T-cell (primary cell): Measurements from ENCODE around the gene NECTIN1. TPM values are rescaled to one million over a fixed set of nuclear protein-coding genes. Genes with fewer than 3 reads are reported as not detected.

ENCODE experiments used
- ATAC-seq, 4 experiments: fragments of 200-7000 bp in 3 of 4; fragments of 150-1000 bp in 1 of 4; cut with Tn5 transposase; replicated peaks in 1 of 4; 1 replicate in 3 of 4; 2 replicates in 1 of 4; pipeline ENCODE4 v1.10.0; 2021; ENCODE audit warnings: moderate library complexity in 3 of 4, mild to moderate bottlenecking in 2 of 4, moderate number of reproducible peaks in 1 of 4
- CTCF ChIA-PET, 2 donors: fragments of 300-600 bp; sonication (Branson Sonifier 250); formaldehyde crosslinking; loops; one replicate each; lab custom pipeline; 2022; ENCODE audit warnings: antibody characterized with exemption in 2 of 2; lab: Charles Lee
- POLR2A ChIA-PET, 2 donors: fragments of 300-600 bp; sonication (Branson Sonifier 250); formaldehyde crosslinking; loops; one replicate each; lab custom pipeline; 2022; ENCODE audit warnings: antibody characterized with exemption in 2 of 2; lab: Charles Lee
- DNase-seq, 35 experiments: peaks; one replicate each; pipeline versions ENCODE4 v3.0.0 to v3.0.0-alpha.2; 2013 to 2023
- H3K27ac ChIP-seq: one replicate; pipeline ENCODE4 v1.5.1; 2013; ENCODE audit warnings: low read length
- H3K27me3 ChIP-seq, 2 experiments: replicated peaks in 1 of 2; 1 replicate in 1 of 2; 2 replicates in 1 of 2; pipeline versions ENCODE4 v1.6.1 to v1.7.0; 2013; ENCODE audit warnings: low read length in 1 of 2, mixed read lengths in 1 of 2; ENCODE audit not compliant: control insufficient read depth in 2 of 2, insufficient read depth in 2 of 2; ENCODE audit errors: extremely low read depth in 1 of 2
- H3K36me3 ChIP-seq, 2 donors: 1 replicate in 1 of 2; 2 replicates in 1 of 2; pipeline versions ENCODE4 v1.6.1 to v1.7.0; 2013; ENCODE audit warnings: low read length in 1 of 2; ENCODE audit not compliant: control insufficient read depth in 2 of 2, insufficient read depth in 1 of 2; ENCODE audit errors: extremely low read depth in 1 of 2
- H3K4me1 ChIP-seq, 2 experiments: 1 replicate in 1 of 2; 2 replicates in 1 of 2; pipeline versions ENCODE4 v1.6.1 to v1.7.0; 2013; ENCODE audit warnings: low read length in 2 of 2, mixed read lengths in 1 of 2; ENCODE audit not compliant: insufficient read depth in 2 of 2, control insufficient read depth in 1 of 2; ENCODE audit errors: extremely low read depth in 1 of 2
- H3K4me3 ChIP-seq, 2 donors: 1 replicate in 1 of 2; 2 replicates in 1 of 2; pipeline versions ENCODE4 v1.5.1 to v1.7.0; 2013; ENCODE audit warnings: mild to moderate bottlenecking in 2 of 2, low read length in 1 of 2, moderate library complexity in 1 of 2; ENCODE audit not compliant: control insufficient read depth in 1 of 2; ENCODE audit errors: extremely low read depth in 1 of 2
- H3K9me3 ChIP-seq: 2 replicates; pipeline ENCODE4 v1.7.0; 2013
- H3K27ac Mint-ChIP-seq, 2 donors: one replicate each; pipeline ENCODE4 v1.8.0; 2020 to 2021; ENCODE audit warnings: mild to moderate bottlenecking in 2 of 2, mixed read lengths in 2 of 2
- H3K27me3 Mint-ChIP-seq, 2 donors: one replicate each; pipeline ENCODE4 v1.8.0; 2021 to 2022; ENCODE audit warnings: mixed read lengths in 2 of 2
- H3K36me3 Mint-ChIP-seq: one replicate; pipeline ENCODE4 v1.8.0; 2021; ENCODE audit warnings: mixed read lengths
- H3K4me1 Mint-ChIP-seq, 3 donors: one replicate each; pipeline ENCODE4 v1.8.0; 2020 to 2022; ENCODE audit warnings: mixed read lengths in 3 of 3, mild to moderate bottlenecking in 1 of 3
- H3K4me3 Mint-ChIP-seq, 3 donors: one replicate each; pipeline ENCODE4 v1.8.0; 2020 to 2022; ENCODE audit warnings: mild to moderate bottlenecking in 3 of 3, mixed read lengths in 3 of 3, moderate library complexity in 3 of 3
- H3K9me3 Mint-ChIP-seq, 3 donors: one replicate each; pipeline ENCODE4 v1.8.0; 2020 to 2022; ENCODE audit warnings: mixed read lengths in 3 of 3
- WGBS: methylation state at CpG from one replicate; pipeline ENCODE4 v1.1.5; 2013; ENCODE audit warnings: missing lambda C conversion rate; ENCODE audit not compliant: insufficient coverage; 5-methylcytosine and 5-hydroxymethylcytosine counted together
- total RNA-seq, 35 experiments: library from RNA in 6 of 35; stranded (reverse) in 6 of 35; fragments of 120-200 nt in 1 of 35; gene quantifications; one replicate each; pipeline versions ENCODE4 v1.2.1 to v1.2.4 and lab custom pipeline; 2013 to 2026

Gene NECTIN1
- total RNA-seq, 5 donors from 2014 or later (not counting 1 experiment from before 2014, with no cell fraction given) = 1.8 to 3.5 (median 3.1) TPM

DNA sequence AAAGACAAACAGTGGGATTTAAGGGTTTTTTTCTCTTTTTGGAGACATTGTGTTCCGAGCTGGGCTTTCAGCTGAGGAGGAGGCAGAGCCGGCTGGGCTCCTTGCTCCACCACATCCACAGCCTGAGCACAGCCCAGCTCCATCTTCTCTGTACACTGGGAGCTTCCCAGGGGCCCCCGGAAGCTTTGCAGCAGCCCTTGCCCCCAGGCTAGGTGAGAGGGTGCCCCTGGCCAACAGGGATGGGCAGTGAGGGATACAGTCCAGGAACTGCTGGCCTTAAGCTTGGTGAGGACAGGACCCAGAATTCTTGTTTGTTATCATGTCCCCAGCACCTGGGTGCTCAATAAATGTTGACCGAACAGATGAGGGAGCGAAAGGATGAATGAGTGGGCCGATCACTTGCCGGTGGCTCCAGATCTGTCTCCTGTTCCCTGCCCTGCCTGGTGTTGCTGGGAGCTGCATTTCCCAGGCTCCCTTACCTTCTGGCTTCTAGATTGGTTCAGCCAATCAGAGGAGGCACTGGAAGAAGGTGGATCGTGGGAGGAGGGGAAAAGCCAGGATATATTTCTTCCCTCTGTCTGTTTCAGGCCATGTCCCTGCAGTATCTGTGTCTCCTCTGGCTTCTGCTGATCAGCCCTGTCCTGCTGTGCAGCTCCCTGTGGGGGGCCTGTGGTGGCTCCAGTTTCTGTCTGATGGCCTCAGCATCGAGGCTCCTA lies 26.5 kb upstream of the NECTIN1 start:
- Mint-ChIP-seq H3K4me3 (no peak overlapping the region), H3K27me3 (peaks cover 36 to 43% of the 10 kb centered on the region in 2 donors), H3K9me3 (no peaks in the 10 kb centered on the region), H3K36me3 (no peaks in the 10 kb centered on the region), H3K27ac (no peak overlapping the region), H3K4me1 (peaks cover 7 to 8% (median 7%) of the 10 kb centered on the region in 3 donors)
- Histone ChIP-seq H3K4me3 (no peak overlapping the region), H3K27me3 (peaks cover 2 to 49% of the 10 kb centered on the region in 2 experiments), H3K4me1 (peaks cover 0 to 3% of the 10 kb centered on the region in 2 experiments), H3K27ac (no peak overlapping the region), H3K36me3 (no peaks in the 10 kb centered on the region), H3K9me3 (no peaks in the 10 kb centered on the region)
- ATAC-seq = no peak
- no peak for DNase-seq
- ChIA-PET CTCF (no interaction called here), POLR2A (no interaction called here)
- WGBS = 85% methylated on average over 6 of the region's 9 CpGs

DNA sequence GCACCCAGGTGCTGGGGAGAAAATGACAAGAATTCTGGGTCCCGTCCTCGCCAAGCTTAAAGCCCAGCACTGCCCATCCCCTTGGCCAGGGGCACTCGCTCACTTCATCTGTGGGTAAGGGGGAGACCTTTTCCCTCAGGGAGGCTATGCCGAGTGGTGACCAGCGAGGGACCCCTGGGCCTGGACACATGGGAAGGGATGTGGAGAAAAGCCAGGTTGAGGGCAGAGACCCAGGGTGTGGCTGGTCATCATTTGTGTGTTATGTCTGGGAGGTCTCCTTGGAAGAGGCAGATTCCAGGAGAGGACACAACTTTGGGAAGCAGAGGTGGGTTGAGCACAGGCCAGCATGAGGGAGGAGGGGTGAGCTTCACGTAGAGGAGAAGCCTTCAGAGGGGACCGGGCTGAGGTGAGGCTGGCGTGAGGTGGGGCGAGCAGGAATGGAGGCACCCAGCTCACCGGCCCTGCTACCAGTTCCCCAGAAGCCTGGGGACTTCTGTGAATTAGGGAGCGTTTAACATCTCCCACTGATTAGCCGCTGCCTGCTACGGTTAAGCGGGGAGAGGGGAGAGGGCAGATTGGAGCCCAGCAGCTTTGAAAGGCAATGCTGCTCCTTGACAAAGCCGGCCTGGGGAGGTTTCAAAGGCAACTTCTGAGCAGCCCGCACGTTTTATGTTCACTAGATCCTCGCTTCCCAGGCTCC lies 25.8 kb upstream of the NECTIN1 start:
- CTCF ChIA-PET = no interaction called here
- Histone ChIP-seq H3K27ac (no peak overlapping the region), H3K4me3 (no peak overlapping the region), H3K4me1 (peaks cover 0 to 3% of the 10 kb centered on the region in 2 experiments), H3K9me3 (no peaks in the 10 kb centered on the region), H3K27me3 (peaks cover 2 to 53% of the 10 kb centered on the region in 2 experiments), H3K36me3 (no peaks in the 10 kb centered on the region)
- Mint-ChIP-seq H3K9me3 (no peaks in the 10 kb centered on the region), H3K4me1 (peaks cover 7 to 8% (median 7%) of the 10 kb centered on the region in 3 donors), H3K4me3 (no peak overlapping the region), H3K27me3 (peaks cover 39 to 43% of the 10 kb centered on the region in 2 donors), H3K36me3 (no peaks in the 10 kb centered on the region), H3K27ac (no peak overlapping the region)
- no peak for DNase-seq
- ATAC-seq = no peak
- POLR2A ChIA-PET = no interaction called here
- 73% methylated on average over 14 of the region's 18 CpGs for WGBS

DNA sequence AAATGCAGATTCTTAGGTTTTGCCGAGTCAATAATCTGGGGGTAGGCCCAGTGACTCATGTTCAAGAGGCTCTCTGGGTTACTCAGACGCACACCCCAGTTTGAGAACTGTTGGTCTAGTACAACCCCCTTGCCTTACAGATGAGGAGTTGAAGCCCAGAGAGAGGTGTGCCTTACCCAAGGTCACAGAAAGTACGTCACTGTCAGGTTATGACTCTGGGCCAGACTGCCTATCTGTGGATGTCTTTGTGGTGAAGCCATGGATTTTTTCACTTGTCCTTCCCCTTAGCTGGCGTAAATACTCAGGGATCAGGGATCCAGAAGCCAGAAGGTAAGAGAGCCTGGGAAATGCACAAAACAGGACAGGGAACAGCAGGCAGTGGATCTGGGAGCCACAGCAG lies 25.2 kb upstream of the NECTIN1 start:
- H3K36me3 ChIP-seq = no peaks in the 10 kb centered on the region
- Mint-ChIP-seq H3K4me3 (no peak overlapping the region), H3K9me3 (no peaks in the 10 kb centered on the region), H3K4me1 (peaks cover 7 to 8% (median 7%) of the 10 kb centered on the region in 3 donors), H3K27me3 (peaks cover 39 to 44% of the 10 kb centered on the region in 2 donors), H3K27ac (no peak overlapping the region), H3K36me3 (no peaks in the 10 kb centered on the region)
- H3K9me3 ChIP-seq = no peaks in the 10 kb centered on the region
- H3K4me3 ChIP-seq = no peak overlapping the region
- ATAC-seq (no peak), DNase-seq (no peak)
- H3K4me1 ChIP-seq = peaks cover 0 to 3% of the 10 kb centered on the region in 2 experiments
- ChIA-PET POLR2A (no interaction called here), CTCF (no interaction called here)
- H3K27ac ChIP-seq = no peak overlapping the region
- WGBS = 71% methylated on average over 1 of the region's 4 CpGs
- H3K27me3 ChIP-seq = peaks cover 0 to 53% of the 10 kb centered on the region in 2 experiments

DNA sequence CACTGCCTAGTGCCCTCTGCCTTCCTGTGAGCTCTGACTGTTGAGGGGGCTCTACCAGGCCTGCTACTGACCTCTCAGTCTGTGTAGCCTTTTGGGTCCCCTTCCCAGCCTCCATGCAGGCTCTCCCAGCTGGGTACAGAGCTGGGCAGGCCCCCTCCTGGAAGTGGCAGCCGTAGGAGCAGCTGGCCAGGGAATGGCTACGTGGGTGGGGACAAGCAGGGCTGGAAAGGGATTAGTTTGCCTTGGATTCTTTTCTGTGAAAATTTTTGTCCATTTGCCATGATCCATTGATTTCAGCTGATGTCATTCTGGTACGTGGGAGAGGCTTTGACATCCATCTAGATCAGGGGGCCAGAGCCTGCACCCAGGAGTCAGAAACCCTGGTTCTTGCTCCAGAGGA lies 23.9 kb upstream of the NECTIN1 start:
- ChIA-PET CTCF (no interaction called here), POLR2A (no interaction called here)
- Histone ChIP-seq H3K4me3 (no peak overlapping the region), H3K27ac (no peak overlapping the region), H3K9me3 (no peaks in the 10 kb centered on the region), H3K4me1 (peaks cover 0 to 3% of the 10 kb centered on the region in 2 experiments), H3K36me3 (no peaks in the 10 kb centered on the region), H3K27me3 (peaks cover 0 to 57% of the 10 kb centered on the region in 2 experiments)
- 70% methylated on average over 3 of the region's 3 CpGs for WGBS
- no peaks in the 10 kb centered on the region for H3K9me3 Mint-ChIP-seq
- peaks cover 7 to 8% (median 7%) of the 10 kb centered on the region in 3 donors for H3K4me1 Mint-ChIP-seq
- no peak overlapping the region for H3K4me3 Mint-ChIP-seq
- no peaks in the 10 kb centered on the region for H3K36me3 Mint-ChIP-seq
- no peak overlapping the region for H3K27ac Mint-ChIP-seq
- ATAC-seq (no peak), DNase-seq (no peak)
- H3K27me3 Mint-ChIP-seq = peaks cover 29 to 33% of the 10 kb centered on the region in 2 donors

DNA sequence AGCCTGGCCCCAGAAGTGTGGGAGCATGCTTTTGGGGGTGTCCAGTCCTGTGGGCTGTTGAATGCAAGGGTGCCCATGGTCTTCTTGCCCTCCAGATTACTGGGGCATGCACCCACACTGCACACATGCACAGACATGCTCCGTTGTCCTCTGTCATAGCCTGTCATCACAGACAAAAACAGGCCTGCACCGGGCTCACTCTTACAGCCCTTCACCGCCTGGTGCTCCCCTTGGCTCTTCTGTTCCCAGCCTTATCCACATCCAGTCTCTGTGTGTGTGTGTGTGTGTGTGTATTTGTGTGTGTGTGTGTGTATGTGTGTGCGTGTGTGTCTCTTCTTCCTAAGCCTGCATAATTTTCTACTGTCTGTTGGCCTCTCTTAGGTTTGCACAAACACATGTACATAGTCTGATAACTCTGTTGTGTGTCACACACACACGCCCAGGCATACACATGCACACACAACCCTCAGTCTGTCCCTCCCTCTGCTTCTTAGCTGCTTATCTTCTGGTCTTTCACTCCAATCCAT lies 23.4 kb upstream of the NECTIN1 start:
- ATAC-seq = peak in 2 of 4 experiments; percentile 16 to 26
- no peak for DNase-seq
- H3K4me1 Mint-ChIP-seq = peaks cover 7 to 8% (median 7%) of the 10 kb centered on the region in 3 donors
- H3K27me3 Mint-ChIP-seq = peaks cover 26 to 33% of the 10 kb centered on the region in 2 donors
- Histone ChIP-seq H3K9me3 (no peaks in the 10 kb centered on the region), H3K27me3 (peaks cover 0 to 59% of the 10 kb centered on the region in 2 experiments), H3K36me3 (no peaks in the 10 kb centered on the region), H3K4me3 (no peak overlapping the region), H3K4me1 (peaks cover 0 to 3% of the 10 kb centered on the region in 2 experiments), H3K27ac (no peak overlapping the region)
- no peaks in the 10 kb centered on the region for H3K36me3 Mint-ChIP-seq
- no peak overlapping the region for H3K27ac Mint-ChIP-seq
- POLR2A ChIA-PET = no interaction called here
- no peak overlapping the region for H3K4me3 Mint-ChIP-seq
- H3K9me3 Mint-ChIP-seq = no peaks in the 10 kb centered on the region
- CTCF ChIA-PET = interaction anchor here in 1 of 2 donors (1.0 kb wide), 1 partner anchor 23 kb away, joined by 3 read pairs; the partner anchor contains the start of gene NECTIN1
- 70% methylated on average over 2 of the region's 5 CpGs for WGBS

DNA sequence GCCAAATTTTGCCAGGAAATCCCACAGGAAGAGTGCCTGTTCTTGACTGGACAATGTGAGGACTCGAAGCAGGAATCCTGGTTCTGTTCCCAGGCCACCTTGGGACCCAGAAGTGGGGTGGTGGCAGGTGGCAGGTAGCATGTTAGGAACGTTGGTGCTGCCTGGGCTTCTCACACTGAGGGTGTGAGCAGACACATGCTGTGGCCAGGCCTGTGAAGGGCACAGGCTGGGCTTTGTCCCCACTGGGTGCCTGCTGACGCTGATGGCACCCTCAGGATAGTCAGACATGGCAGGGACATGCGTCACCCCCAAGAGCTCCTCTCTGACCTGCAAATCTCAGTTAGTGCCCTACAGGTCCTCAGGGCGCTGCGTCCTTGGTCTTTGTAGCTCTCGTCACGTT lies 21.1 kb upstream of the NECTIN1 start:
- Mint-ChIP-seq H3K27me3 (peaks cover 21 to 37% of the 10 kb centered on the region in 2 donors), H3K4me1 (peaks cover 7 to 8% (median 7%) of the 10 kb centered on the region in 3 donors), H3K4me3 (no peak overlapping the region), H3K27ac (no peak overlapping the region), H3K36me3 (no peaks in the 10 kb centered on the region), H3K9me3 (no peaks in the 10 kb centered on the region)
- 71% methylated on average over 8 of the region's 8 CpGs for WGBS
- peaks cover 0 to 3% of the 10 kb centered on the region in 2 experiments for H3K4me1 ChIP-seq
- ATAC-seq = no peak
- CTCF ChIA-PET = interaction anchor here in 1 of 2 donors (0.9 kb wide), 1 partner anchor 11 kb away, joined by 3 read pairs; no protein-coding TSS in a partner anchor
- peaks cover 0 to 62% of the 10 kb centered on the region in 2 experiments for H3K27me3 ChIP-seq
- POLR2A ChIA-PET = no interaction called here
- no peaks in the 10 kb centered on the region for H3K9me3 ChIP-seq
- no peaks in the 10 kb centered on the region for H3K36me3 ChIP-seq
- H3K4me3 ChIP-seq = no peak overlapping the region
- H3K27ac ChIP-seq = no peak overlapping the region
- DNase-seq = no peak
